GM19193 (cell line): ENCODE results near the gene NAA38.

Source experiments
- POLR2A ChIP-seq: IDR thresholded peaks from 4 replicates; pipeline ENCODE4 v1.6.1; 2011; ENCODE audit not compliant: insufficient read depth, insufficient read length; ENCODE audit errors: extremely low read depth

NAA38 gene

DNA sequence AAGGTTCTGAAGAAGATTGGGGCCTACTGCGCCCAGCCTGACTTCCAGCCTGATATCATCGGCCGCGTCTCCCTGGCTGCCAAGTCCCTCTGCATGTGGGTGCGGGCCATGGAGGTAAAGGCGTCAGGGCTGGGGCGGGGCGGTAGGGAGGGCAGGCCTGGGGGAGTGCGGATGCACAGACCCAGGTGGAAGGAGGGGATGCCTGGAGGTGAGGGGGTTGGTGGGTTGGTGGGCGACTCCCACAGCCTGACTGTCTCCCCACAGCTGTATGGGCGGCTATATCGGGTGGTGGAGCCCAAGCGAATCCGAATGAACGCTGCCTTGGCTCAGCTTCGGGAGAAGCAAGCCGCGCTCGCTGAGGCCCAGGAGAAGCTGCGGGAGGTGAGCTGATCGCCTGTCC lies 50.2 kb downstream of the NAA38 start:
- no peak for TF ChIP-seq POLR2A
